ENCODE data around the gene CDH23. TPM values are rescaled to one million over a fixed set of nuclear protein-coding genes. Genes with fewer than 3 reads are reported as not detected.
A peak's percentile ranks its signal among the peaks of the same experiment; 100 is the strongest.

The CDH23 gene
- total and polyA plus RNA-seq, 8 donors, result 3.4 to 64.6 (median 9.9) TPM

DNA sequence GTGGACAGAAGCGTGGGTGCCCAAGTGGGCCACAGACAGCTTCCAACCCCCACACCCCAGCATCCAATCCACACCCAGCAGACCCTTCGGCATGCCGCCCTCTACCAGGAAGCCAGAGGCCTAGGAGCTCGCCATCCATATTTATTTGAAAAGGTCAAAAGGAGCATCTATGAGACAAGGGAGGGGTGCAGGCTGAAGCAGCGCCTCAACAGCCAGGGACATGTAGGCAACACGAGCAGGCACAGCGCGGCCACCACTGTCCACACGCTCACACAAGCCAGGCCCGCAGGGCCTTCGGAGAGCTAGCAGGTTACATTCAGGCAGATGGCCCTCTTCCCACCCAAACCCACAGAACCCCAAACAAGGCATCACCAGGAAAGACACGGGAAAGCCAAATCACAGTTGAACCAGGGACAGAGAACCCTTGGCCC, 419.7 kb downstream of the CDH23 start:
- FAIRE-seq (no peak), ATAC-seq (no peak), DNase-seq (no peak)
- Histone ChIP-seq H3K36me3 (peaks cover 16 to 63% (median 45%) of the 10 kb centered on the region in 3 donors), H3K27me3 (no peaks in the 10 kb centered on the region), H3K4me3 (no peak overlapping the region), H3K9me3 (no peaks in the 10 kb centered on the region), H3K27ac (no peak overlapping the region), H3K4me1 (no peaks in the 10 kb centered on the region)
- TF ChIP-seq CTCF (IDR thresholded peaks at IDR 0.05), result no peak
- intact Hi-C loops (cut with DNase I), result loop anchor here in 1 of 3 donors (10.0 kb wide), 1 partner anchor 432 kb away; no protein-coding TSS in a partner anchor
- 85 to 94% methylated on average over 12 of the region's 12 CpGs for WGBS, 2 donors

DNA sequence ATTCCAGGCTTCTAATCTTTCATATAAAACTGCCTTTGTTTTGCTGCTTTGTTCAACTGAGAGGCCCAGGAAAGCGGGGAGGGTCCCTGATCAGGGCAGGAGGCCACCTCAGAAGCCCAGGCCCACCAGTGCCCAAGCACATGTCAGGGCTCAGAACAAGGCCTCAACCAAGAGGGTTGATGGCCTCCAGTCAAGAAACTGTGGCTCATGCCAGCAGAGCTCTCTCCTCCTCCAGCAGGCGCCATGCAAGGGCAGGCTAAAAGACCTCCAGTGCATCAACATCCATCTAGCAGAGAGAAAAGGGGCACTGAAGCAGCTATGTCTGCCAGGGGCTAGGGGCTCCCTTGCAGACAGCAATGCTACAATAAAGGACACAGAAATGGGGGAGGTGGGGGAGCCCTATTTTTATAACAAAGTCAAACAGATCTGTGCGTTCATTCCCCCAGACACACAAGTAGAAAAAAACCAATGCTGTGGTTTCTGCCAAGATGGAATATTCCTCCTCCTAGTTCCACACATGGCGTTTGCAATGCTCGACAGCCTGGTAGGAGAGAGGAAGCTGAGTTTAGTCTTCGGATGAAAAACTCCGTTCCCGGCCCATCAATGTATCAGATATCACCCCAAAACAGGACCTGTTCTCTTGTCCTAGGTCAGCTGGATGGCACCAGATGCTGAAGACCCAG, 420.4 kb downstream of the CDH23 start:
- H3K36me3 ChIP-seq, result peaks cover 16 to 70% (median 47%) of the 10 kb centered on the region in 3 donors
- 87 to 91% methylated on average over 8 of the region's 8 CpGs for WGBS, 2 donors
- FAIRE-seq, result no peak
- no peaks in the 10 kb centered on the region for H3K4me1 ChIP-seq
- no peak for ATAC-seq
- DNase-seq, result no peak
- TF ChIP-seq CTCF (IDR thresholded peaks at IDR 0.05), result no peak
- H3K9me3 ChIP-seq, result no peaks in the 10 kb centered on the region
- H3K4me3 ChIP-seq, result no peak overlapping the region
- no peak overlapping the region for H3K27ac ChIP-seq
- no peaks in the 10 kb centered on the region for H3K27me3 ChIP-seq
- intact Hi-C loops (cut with DNase I), result loop anchor here in 1 of 3 donors (10.0 kb wide), 1 partner anchor 432 kb away; no protein-coding TSS in a partner anchor

DNA sequence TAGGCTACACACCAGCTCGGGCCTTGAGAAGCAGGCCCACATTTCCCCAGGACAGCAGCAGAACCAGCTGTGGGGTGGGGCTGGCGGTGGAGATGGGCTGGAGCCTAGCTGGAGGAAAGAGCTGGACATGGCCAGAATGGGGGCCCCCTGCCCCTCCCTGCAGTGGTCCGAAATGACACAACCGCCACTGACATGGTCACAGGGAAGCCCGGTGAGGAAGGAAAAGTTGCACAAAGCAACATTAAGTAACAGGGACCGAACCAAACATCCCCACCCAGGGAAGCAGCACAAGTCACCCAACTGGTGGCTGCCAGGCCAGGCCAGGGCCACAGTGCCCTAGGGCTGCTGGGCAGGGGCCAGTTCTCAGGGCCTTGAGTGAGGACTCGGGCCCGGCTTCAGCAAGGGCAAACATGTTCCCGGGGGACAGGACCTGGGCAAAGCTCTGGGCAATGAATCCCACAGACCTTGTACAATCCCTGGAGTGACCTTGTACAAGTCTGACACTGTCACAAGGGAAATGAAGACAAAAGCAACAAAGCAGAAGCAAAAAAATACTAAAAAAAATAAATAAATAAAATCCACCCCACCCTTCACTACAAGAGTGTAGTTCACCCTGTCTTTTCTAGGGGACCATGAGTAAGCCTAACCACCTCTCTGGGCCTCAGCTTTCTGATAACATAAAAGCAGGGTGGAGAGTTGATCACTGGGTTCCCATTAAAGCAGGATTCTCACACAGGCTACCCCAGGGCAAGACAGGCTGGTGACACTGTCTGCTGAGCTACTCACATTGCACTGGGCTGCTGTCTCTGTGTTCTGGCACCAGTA, 421.3 kb downstream of the CDH23 start:
- Histone ChIP-seq H3K9me3 (no peaks in the 10 kb centered on the region), H3K36me3 (peaks cover 16 to 77% (median 47%) of the 10 kb centered on the region in 3 donors), H3K27me3 (no peaks in the 10 kb centered on the region), H3K4me3 (no peak overlapping the region), H3K4me1 (no peaks in the 10 kb centered on the region), H3K27ac (peak overlapping the region in 1 of 4 donors; percentile 2)
- FAIRE-seq (no peak), DNase-seq (peak in 1 of 6 donors; percentile 55), ATAC-seq (peak in 3 of 4 donors; percentile 12 to 31 (median 28))
- TF ChIP-seq CTCF (IDR thresholded peaks at IDR 0.05), result no peak
- intact Hi-C loops (cut with DNase I), result loop anchor here in 1 of 3 donors (10.0 kb wide), 1 partner anchor 433 kb away; no protein-coding TSS in a partner anchor
- WGBS, 2 donors, result 57 to 67% methylated on average over 9 of the region's 9 CpGs

GRCh38 chr10:71818674-71819260, 422.0 kb downstream of the CDH23 start:
- no peaks in the 10 kb centered on the region for H3K4me1 ChIP-seq
- no peak for FAIRE-seq
- H3K4me3 ChIP-seq, result no peak overlapping the region
- intact Hi-C loops (cut with DNase I), result loop anchor here in 1 of 3 donors (10.0 kb wide), 1 partner anchor 434 kb away; no protein-coding TSS in a partner anchor
- TF ChIP-seq CTCF (IDR thresholded peaks at IDR 0.05), result no peak
- WGBS, 2 donors, result 89 to 98% methylated on average over 14 of the region's 14 CpGs
- peaks cover 16 to 85% (median 47%) of the 10 kb centered on the region in 3 donors for H3K36me3 ChIP-seq
- no peak overlapping the region for H3K27ac ChIP-seq
- no peaks in the 10 kb centered on the region for H3K27me3 ChIP-seq
- no peaks in the 10 kb centered on the region for H3K9me3 ChIP-seq
- no peak for ATAC-seq
- DNase-seq, result no peak
